ENCODE data around the gene NCOA5. TPM values are rescaled to one million over a fixed set of nuclear protein-coding genes. Genes with fewer than 3 reads are reported as not detected.

The NCOA5 gene
- total RNA-seq, 1 experiment from 2014 or later = 13.7 TPM

Other genes with a start within 250 kb of the NCOA5 start
- 32.4 and 43.3 TPM in 2 replicates for gene ACOT8, start 232.6 kb downstream of the NCOA5 start, total RNA-seq (2014; rRNA removed; shearing (Covaris generic))
- gene ZSWIM3, start 232.3 kb downstream of the NCOA5 start, total RNA-seq (2014; rRNA removed; shearing (Covaris generic)) = 2.9 and 4.9 TPM in 2 replicates
- gene ZSWIM1, start 208.7 kb downstream of the NCOA5 start, total RNA-seq (2014; rRNA removed; shearing (Covaris generic)) = 9.6 and 11.3 TPM in 2 replicates
- gene SPATA25, start 202.3 kb downstream of the NCOA5 start, total RNA-seq (2014; rRNA removed; shearing (Covaris generic)) = 1.0 TPM in 1 of 2 replicates, not detected in the other
- 6.6 and 7.0 TPM in 2 replicates for gene NEURL2, start 198.8 kb downstream of the NCOA5 start, total RNA-seq (2014; rRNA removed; shearing (Covaris generic))
- 20.7 and 28.9 TPM in 2 replicates for gene CTSA, start 198.6 kb downstream of the NCOA5 start, total RNA-seq (2014; rRNA removed; shearing (Covaris generic))
- 129 and 156 TPM in 2 replicates for gene PLTP, start 177.8 kb downstream of the NCOA5 start, total RNA-seq (2014; rRNA removed; shearing (Covaris generic))
- 11.6 and 17.7 TPM in 2 replicates for gene PCIF1, start 155.3 kb downstream of the NCOA5 start, total RNA-seq (2014; rRNA removed; shearing (Covaris generic))
- 7.2 and 11.1 TPM in 2 replicates for gene ZNF335, start 117.8 kb downstream of the NCOA5 start, total RNA-seq (2014; rRNA removed; shearing (Covaris generic))
- not detected in 2 replicates for gene MMP9, start 81.1 kb downstream of the NCOA5 start, total RNA-seq (2014; rRNA removed; shearing (Covaris generic))
- gene SLC12A5, start 60.7 kb downstream of the NCOA5 start, total RNA-seq (2014; rRNA removed; shearing (Covaris generic)) = 0.03 and 0.43 TPM in 2 replicates
- 0.10 TPM in 1 of 2 replicates, not detected in the other for gene CD40, start 28.4 kb upstream of the NCOA5 start, total RNA-seq (2014; rRNA removed; shearing (Covaris generic))
- gene CDH22, start 218.5 kb upstream of the NCOA5 start, total RNA-seq (2014; rRNA removed; shearing (Covaris generic)) = not detected in 2 replicates